ENCODE results near the gene APOL1. TPM values are rescaled to one million over a fixed set of nuclear protein-coding genes. Genes with fewer than 3 reads are reported as not detected.

APOL1 gene
- total and polyA plus RNA-seq, 2 of the 13 experiments (the other 11 are each of a cell fraction or from before 2014, with no cell fraction given), result 20.3 to 75.0 TPM

- TF ChIP-seq AHDC1 (CRISPR knock-in tag; IDR thresholded peaks at IDR 0.05; ENCODE audit: borderline replicate concordance), result no peak
- TF ChIP-seq RXRA (CRISPR knock-in tag; IDR thresholded peaks at IDR 0.05), result 0 out of 2 replicates have a peak, but pooled peaks have one; percentile 19
- no peak for TF ChIP-seq ZNF136 (CRISPR knock-in tag; IDR thresholded peaks at IDR 0.05; ENCODE audit: low read depth)
- peak; percentile 55; the same call in 1 of the 2 replicates for TF ChIP-seq ZBTB7B (CRISPR knock-in tag; IDR thresholded peaks at IDR 0.05)
- TF ChIP-seq ZBTB1 (CRISPR knock-in tag; IDR thresholded peaks at IDR 0.05; ENCODE audit: borderline replicate concordance), result no peak
- TF ChIP-seq, protein P1, sequence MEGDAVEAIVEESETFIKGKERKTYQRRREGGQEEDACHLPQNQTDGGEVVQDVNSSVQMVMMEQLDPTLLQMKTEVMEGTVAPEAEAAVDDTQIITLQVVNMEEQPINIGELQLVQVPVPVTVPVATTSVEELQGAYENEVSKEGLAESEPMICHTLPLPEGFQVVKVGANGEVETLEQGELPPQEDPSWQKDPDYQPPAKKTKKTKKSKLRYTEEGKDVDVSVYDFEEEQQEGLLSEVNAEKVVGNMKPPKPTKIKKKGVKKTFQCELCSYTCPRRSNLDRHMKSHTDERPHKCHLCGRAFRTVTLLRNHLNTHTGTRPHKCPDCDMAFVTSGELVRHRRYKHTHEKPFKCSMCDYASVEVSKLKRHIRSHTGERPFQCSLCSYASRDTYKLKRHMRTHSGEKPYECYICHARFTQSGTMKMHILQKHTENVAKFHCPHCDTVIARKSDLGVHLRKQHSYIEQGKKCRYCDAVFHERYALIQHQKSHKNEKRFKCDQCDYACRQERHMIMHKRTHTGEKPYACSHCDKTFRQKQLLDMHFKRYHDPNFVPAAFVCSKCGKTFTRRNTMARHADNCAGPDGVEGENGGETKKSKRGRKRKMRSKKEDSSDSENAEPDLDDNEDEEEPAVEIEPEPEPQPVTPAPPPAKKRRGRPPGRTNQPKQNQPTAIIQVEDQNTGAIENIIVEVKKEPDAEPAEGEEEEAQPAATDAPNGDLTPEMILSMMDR (CRISPR knock-in tag; IDR thresholded peaks at IDR 0.05), result no peak
- TF ChIP-seq FIP1L1 (IDR thresholded peaks at IDR 0.05; ENCODE audit: borderline replicate concordance, insufficient read depth, low read depth, low read length), result no peak
- no peak for TF ChIP-seq HMG20B (CRISPR knock-in tag; conservative IDR thresholded peaks at IDR 0.05)
- TF ChIP-seq, protein P2, sequence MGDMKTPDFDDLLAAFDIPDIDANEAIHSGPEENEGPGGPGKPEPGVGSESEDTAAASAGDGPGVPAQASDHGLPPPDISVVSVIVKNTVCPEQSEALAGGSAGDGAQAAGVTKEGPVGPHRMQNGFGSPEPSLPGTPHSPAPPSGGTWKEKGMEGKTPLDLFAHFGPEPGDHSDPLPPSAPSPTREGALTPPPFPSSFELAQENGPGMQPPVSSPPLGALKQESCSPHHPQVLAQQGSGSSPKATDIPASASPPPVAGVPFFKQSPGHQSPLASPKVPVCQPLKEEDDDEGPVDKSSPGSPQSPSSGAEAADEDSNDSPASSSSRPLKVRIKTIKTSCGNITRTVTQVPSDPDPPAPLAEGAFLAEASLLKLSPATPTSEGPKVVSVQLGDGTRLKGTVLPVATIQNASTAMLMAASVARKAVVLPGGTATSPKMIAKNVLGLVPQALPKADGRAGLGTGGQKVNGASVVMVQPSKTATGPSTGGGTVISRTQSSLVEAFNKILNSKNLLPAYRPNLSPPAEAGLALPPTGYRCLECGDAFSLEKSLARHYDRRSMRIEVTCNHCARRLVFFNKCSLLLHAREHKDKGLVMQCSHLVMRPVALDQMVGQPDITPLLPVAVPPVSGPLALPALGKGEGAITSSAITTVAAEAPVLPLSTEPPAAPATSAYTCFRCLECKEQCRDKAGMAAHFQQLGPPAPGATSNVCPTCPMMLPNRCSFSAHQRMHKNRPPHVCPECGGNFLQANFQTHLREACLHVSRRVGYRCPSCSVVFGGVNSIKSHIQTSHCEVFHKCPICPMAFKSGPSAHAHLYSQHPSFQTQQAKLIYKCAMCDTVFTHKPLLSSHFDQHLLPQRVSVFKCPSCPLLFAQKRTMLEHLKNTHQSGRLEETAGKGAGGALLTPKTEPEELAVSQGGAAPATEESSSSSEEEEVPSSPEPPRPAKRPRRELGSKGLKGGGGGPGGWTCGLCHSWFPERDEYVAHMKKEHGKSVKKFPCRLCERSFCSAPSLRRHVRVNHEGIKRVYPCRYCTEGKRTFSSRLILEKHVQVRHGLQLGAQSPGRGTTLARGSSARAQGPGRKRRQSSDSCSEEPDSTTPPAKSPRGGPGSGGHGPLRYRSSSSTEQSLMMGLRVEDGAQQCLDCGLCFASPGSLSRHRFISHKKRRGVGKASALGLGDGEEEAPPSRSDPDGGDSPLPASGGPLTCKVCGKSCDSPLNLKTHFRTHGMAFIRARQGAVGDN (CRISPR knock-in tag; IDR thresholded peaks at IDR 0.05), result 0 out of 2 replicates have a peak, but pooled peaks have one; percentile 10
- TF ChIP-seq FOXC1 (CRISPR knock-in tag; IDR thresholded peaks at IDR 0.05; ENCODE audit: borderline replicate concordance), result no peak
- TF ChIP-seq ZNF317 (CRISPR knock-in tag; IDR thresholded peaks at IDR 0.05), result no peak
- no peak for TF ChIP-seq FOXA3 (CRISPR knock-in tag; IDR thresholded peaks at IDR 0.05)
- TF ChIP-seq EED (CRISPR knock-in tag; IDR thresholded peaks at IDR 0.05), result no peak
- TF ChIP-seq NR2F6 (IDR thresholded peaks at IDR 0.05), result peak; percentile 38; the same call in 1 of the 2 replicates
- TF ChIP-seq NR2F6 (CRISPR knock-in tag; IDR thresholded peaks at IDR 0.05), result no peak
- no peak for TF ChIP-seq ZNF282 (IDR thresholded peaks at IDR 0.05; ENCODE audit: partially characterized antibody)
- TF ChIP-seq MAZ (IDR thresholded peaks at IDR 0.05; ENCODE audit: borderline replicate concordance, low read depth, low read length), result no peak
- no peak for TF ChIP-seq MAZ (CRISPR knock-in tag; IDR thresholded peaks at IDR 0.05; ENCODE audit: low read depth)
These were observed 40.0 kb upstream of the APOL1 start (continued) for GRCh38 chr22:36212901-36213300.
